Measurements from ENCODE around the gene RFX7.

The RFX7 gene

GRCh38 chr15:56245871-56246814 is 2.5 kb upstream of the RFX7 start:
- peak overlapping the region; percentile 61 for H3K4me3 ChIP-seq (ENCODE audit: low read depth, low read length)
- TF ChIP-seq POLR2A (IDR thresholded peaks at IDR 0.05; ENCODE audit: extremely low read depth, insufficient read length) (peak; percentile 90), MYC (IDR thresholded peaks at IDR 0.05; ENCODE audit: low read depth, low read length) (peak; percentile 89)
- TF ChIP-seq, protein P1, sequence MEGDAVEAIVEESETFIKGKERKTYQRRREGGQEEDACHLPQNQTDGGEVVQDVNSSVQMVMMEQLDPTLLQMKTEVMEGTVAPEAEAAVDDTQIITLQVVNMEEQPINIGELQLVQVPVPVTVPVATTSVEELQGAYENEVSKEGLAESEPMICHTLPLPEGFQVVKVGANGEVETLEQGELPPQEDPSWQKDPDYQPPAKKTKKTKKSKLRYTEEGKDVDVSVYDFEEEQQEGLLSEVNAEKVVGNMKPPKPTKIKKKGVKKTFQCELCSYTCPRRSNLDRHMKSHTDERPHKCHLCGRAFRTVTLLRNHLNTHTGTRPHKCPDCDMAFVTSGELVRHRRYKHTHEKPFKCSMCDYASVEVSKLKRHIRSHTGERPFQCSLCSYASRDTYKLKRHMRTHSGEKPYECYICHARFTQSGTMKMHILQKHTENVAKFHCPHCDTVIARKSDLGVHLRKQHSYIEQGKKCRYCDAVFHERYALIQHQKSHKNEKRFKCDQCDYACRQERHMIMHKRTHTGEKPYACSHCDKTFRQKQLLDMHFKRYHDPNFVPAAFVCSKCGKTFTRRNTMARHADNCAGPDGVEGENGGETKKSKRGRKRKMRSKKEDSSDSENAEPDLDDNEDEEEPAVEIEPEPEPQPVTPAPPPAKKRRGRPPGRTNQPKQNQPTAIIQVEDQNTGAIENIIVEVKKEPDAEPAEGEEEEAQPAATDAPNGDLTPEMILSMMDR (IDR thresholded peaks at IDR 0.05; ENCODE audit: low read depth, low read length), result peak; percentile 100
- TF ChIP-seq, protein P2, sequence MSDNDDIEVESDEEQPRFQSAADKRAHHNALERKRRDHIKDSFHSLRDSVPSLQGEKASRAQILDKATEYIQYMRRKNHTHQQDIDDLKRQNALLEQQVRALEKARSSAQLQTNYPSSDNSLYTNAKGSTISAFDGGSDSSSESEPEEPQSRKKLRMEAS (IDR thresholded peaks at IDR 0.05; ENCODE audit: low read depth, low read length), result peak; percentile 84

DNA sequence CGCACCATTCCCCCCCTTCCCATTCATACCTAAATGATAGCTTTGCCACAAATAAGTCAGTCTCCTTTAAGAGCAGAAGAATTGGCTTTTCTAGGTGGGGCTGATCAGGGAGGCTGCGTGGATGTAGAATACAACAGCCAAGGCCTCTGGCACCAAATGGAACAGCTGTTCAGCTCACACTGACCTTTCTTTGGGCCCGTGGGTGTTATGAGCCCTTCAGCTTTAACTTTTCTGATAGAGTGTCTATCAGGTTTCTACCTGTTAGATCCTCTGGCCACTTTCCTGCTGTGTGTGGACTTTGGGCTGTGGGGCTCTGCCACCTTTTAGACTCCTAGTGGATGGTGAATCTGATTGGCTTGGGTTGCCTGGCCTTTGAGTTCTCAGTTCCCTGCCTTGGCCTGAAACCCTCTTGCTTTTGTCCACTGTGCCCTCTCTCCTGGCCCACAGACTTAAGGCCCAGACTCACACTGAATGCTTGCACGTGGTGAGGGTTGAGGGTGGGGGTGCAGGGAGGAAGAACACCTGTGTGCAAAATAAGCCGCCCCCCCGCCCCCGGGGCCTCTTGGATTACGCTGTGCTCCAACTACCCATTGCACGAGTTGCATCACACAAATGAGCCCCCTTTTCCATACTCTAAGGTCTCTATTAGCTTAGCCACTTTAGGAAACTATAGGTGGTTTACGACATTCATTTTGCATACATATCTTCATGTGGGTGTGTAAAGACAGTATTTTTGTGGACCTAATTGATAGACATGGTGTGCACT is 1.3 kb upstream of the RFX7 start:
- TF ChIP-seq POLR2A (IDR thresholded peaks at IDR 0.05; ENCODE audit: extremely low read depth, insufficient read length) (no peak), MYC (IDR thresholded peaks at IDR 0.05; ENCODE audit: low read depth, low read length) (no peak)
- TF ChIP-seq, protein P2 (IDR thresholded peaks at IDR 0.05; ENCODE audit: low read depth, low read length), result no peak
- TF ChIP-seq, protein P1 (IDR thresholded peaks at IDR 0.05; ENCODE audit: low read depth, low read length), result no peak
- DNase-seq (ENCODE audit: low read depth), result peak; percentile 16
- peak overlapping the region; percentile 61 for H3K4me3 ChIP-seq (ENCODE audit: low read depth, low read length)

More at GRCh38 chr15:56245871-56246814, 2.5 kb upstream of the RFX7 start:
- peak; percentile 92 for DNase-seq (ENCODE audit: low read depth)

- TF ChIP-seq, protein P2 (IDR thresholded peaks at IDR 0.05; ENCODE audit: low read depth, low read length), result 0 out of 2 replicates have a peak, but pooled peaks have one; percentile 19
- no peak for TF ChIP-seq MYC (IDR thresholded peaks at IDR 0.05; ENCODE audit: low read depth, low read length)
- peak; percentile 50 for DNase-seq (ENCODE audit: low read depth)
- peak overlapping the region; percentile 75 for H3K4me3 ChIP-seq (ENCODE audit: low read depth, low read length)
Measured at GRCh38 chr15:56244038-56244810, 545 bp upstream of the RFX7 start.

DNA sequence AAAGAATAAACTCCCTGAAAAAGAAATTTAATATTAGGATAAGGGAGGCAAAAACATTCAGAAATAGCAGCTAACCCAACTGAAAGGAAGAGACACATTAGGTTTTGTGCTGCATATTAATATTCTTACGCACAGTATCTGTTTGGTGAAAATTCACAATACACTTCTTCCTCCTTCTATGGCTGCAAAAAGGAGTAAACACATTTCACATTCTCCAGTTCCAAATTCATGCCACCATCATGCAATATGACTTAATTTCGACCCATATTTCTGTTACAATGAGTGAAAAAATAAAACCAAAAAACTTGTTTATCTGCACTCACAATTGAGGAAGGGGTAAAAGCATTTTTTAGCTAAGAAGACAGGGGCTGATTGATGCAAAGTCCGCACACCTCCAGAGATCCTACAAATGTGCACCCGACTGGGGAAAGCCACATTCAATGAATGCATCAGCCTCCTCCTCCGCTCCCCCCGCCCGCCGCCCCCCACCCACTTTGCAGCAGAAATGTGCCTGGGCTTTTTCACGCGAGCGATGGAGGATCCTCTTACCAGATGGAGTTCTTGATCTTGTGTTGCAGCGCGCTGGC is 1.0 kb downstream of the RFX7 start:
- no peak for DNase-seq (ENCODE audit: low read depth)
- TF ChIP-seq POLR2A (IDR thresholded peaks at IDR 0.05; ENCODE audit: extremely low read depth, insufficient read length) (no peak), MYC (IDR thresholded peaks at IDR 0.05; ENCODE audit: low read depth, low read length) (no peak)
- TF ChIP-seq, protein P2 (IDR thresholded peaks at IDR 0.05; ENCODE audit: low read depth, low read length), result no peak
- TF ChIP-seq, protein P1 (IDR thresholded peaks at IDR 0.05; ENCODE audit: low read depth, low read length), result no peak

GRCh38 chr15:56241374-56242105 is 2.1 kb downstream of the RFX7 start:
- TF ChIP-seq, protein P2 (IDR thresholded peaks at IDR 0.05; ENCODE audit: low read depth, low read length), result no peak
- no peak for TF ChIP-seq POLR2A (IDR thresholded peaks at IDR 0.05; ENCODE audit: extremely low read depth, insufficient read length)
- TF ChIP-seq MYC (IDR thresholded peaks at IDR 0.05; ENCODE audit: low read depth, low read length), result no peak
- TF ChIP-seq, protein P1 (IDR thresholded peaks at IDR 0.05; ENCODE audit: low read depth, low read length), result no peak
- DNase-seq (ENCODE audit: low read depth), result no peak
- peak overlapping the region; percentile 87 for H3K4me3 ChIP-seq (ENCODE audit: low read depth, low read length)

More for the DNA sequence above, 1.0 kb downstream of the RFX7 start:
- peak overlapping the region; percentile 87 for H3K4me3 ChIP-seq (ENCODE audit: low read depth, low read length)

Data from NB4 (cell line).